ENCODE results near the gene CTSA. TPM values are rescaled to one million over a fixed set of nuclear protein-coding genes. Genes with fewer than 3 reads are reported as not detected.

The CTSA gene
- total RNA-seq, 1 experiment from 2014 or later = 109 TPM

DNA sequence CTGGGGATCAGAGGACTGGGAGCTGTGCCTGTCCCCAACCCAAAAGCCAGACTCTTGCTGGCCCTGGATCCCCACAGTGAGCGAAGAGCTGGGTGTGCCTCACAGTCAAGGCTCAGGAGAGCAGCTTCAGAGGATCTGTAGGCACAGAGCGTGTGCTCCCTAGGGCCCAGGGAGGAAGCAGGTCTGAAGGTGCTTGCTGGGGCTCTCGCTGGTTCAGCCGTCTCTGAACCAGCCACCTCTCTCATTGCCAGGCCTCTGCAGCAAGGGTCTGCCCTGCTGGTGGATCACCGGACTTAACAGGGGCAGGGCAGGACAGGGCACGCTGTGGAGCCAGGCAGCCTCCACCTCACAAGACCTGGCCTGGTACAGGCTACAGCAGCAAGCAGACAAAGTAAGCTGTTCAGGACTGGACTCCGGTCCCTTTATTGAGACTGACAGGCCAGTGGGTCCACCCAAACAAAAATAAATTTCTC is 57.2 kb downstream of the CTSA start:
- H3K27me3 ChIP-seq (ENCODE audit: insufficient read depth, low read length) = no peaks in the 10 kb centered on the region
- DNase-seq (ENCODE audit: low read depth, low spot score) = no peak
- RAD21 ChIA-PET (ENCODE audit: low non-redundant PET in 1 of 2, low total read pairs in 2 of 2, uncharacterized antibody in 2 of 2, unreplicated experiment in 2 of 2) = no interaction called here
- H3K9ac ChIP-seq (ENCODE audit: low read length) = no peak overlapping the region
- no peak overlapping the region; the same call in 1 of the 2 replicates for H3K27ac ChIP-seq (ENCODE audit: low read depth, low read length)
- no peak for ATAC-seq
- no peaks in the 10 kb centered on the region for H3K9me3 ChIP-seq (ENCODE audit: control insufficient read depth in 1 of 2, insufficient read depth in 1 of 2, low read depth in 1 of 2, low read length in 2 of 2)
- H3K4me1 ChIP-seq (ENCODE audit: control insufficient read depth in 1 of 2, insufficient read depth in 2 of 2, low read length in 2 of 2) = peaks cover 0 to 4% of the 10 kb centered on the region in 2 experiments; a peak in 1 of 4 replicates
- H3K4me2 ChIP-seq (ENCODE audit: low read length) = no peak overlapping the region
- peaks cover 23 to 36% of the 10 kb centered on the region in 2 experiments; a peak in 3 of 4 replicates for H3K36me3 ChIP-seq (ENCODE audit: control insufficient read depth in 1 of 2, insufficient read depth in 2 of 2, low read length in 2 of 2)
- no peak overlapping the region for H3K4me3 ChIP-seq (replicated peaks in 1 of 2; ENCODE audit: low read depth in 1 of 2, low read length in 2 of 2)
- no peaks in the 10 kb centered on the region for H3K79me2 ChIP-seq (ENCODE audit: insufficient read depth, low read length)
- CTCF ChIA-PET = no interaction called here
- POLR2A ChIA-PET = interaction anchor here (0.9 to 1.7 kb wide), 2 partner anchors 10 to 14 kb away, joined by 3 to 8 read pairs; partner anchors contain the start of gene PCIF1
- TF ChIP-seq, protein P1, sequence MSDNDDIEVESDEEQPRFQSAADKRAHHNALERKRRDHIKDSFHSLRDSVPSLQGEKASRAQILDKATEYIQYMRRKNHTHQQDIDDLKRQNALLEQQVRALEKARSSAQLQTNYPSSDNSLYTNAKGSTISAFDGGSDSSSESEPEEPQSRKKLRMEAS (IDR thresholded peaks at IDR 0.05) = no peak
- H2AFZ ChIP-seq (ENCODE audit: low read depth, low read length, poor library complexity, severe bottlenecking) = no peak overlapping the region
- intact Hi-C loops (cut with micrococcal nuclease) = no loop called here
- no TSS peak for BruUV-seq (replicated peaks)
- no peaks in the 10 kb centered on the region for H3K9me2 ChIP-seq (ENCODE audit: insufficient read depth)
- no peaks in the 10 kb centered on the region for H4K20me1 ChIP-seq (ENCODE audit: insufficient read depth)

Other genes starting within 250 kb of the CTSA start
- not detected for gene WFDC11, start 221.1 kb upstream of the CTSA start, total RNA-seq (2021; ENCODE audit: unreplicated experiment)
- gene WFDC13, start 189.3 kb upstream of the CTSA start, total RNA-seq (2021; ENCODE audit: unreplicated experiment) = not detected
- gene WFDC10B, start 186.3 kb upstream of the CTSA start, total RNA-seq (2021; ENCODE audit: unreplicated experiment) = not detected
- gene SPINT4, start 169.0 kb upstream of the CTSA start, total RNA-seq (2021; ENCODE audit: unreplicated experiment) = not detected
- 4.7 TPM for gene WFDC3, start 99.5 kb upstream of the CTSA start, total RNA-seq (2021; ENCODE audit: unreplicated experiment)
- gene DNTTIP1, start 99.4 kb upstream of the CTSA start, total RNA-seq (2021; ENCODE audit: unreplicated experiment) = 61.0 TPM
- 205 TPM for gene UBE2C, start 78.7 kb upstream of the CTSA start, total RNA-seq (2021; ENCODE audit: unreplicated experiment)
- gene TNNC2, start 64.0 kb upstream of the CTSA start, total RNA-seq (2021; ENCODE audit: unreplicated experiment) = not detected
- 11.9 TPM for gene SNX21, start 57.5 kb upstream of the CTSA start, total RNA-seq (2021; ENCODE audit: unreplicated experiment)
- 12.2 TPM for gene ACOT8, start 33.9 kb upstream of the CTSA start, total RNA-seq (2021; ENCODE audit: unreplicated experiment)
- gene ZSWIM3, start 33.7 kb upstream of the CTSA start, total RNA-seq (2021; ENCODE audit: unreplicated experiment) = 1.8 TPM
- 13.0 TPM for gene ZSWIM1, start 10.1 kb upstream of the CTSA start, total RNA-seq (2021; ENCODE audit: unreplicated experiment)
- gene SPATA25, start 3.7 kb upstream of the CTSA start, total RNA-seq (2021; ENCODE audit: unreplicated experiment) = 0.42 TPM
- gene NEURL2, start 127 bp upstream of the CTSA start, total RNA-seq (2021; ENCODE audit: unreplicated experiment) = 0.96 TPM
- gene PLTP, start 20.8 kb downstream of the CTSA start, total RNA-seq (2021; ENCODE audit: unreplicated experiment) = 4.7 TPM
- 31.8 TPM for gene PCIF1, start 43.3 kb downstream of the CTSA start, total RNA-seq (2021; ENCODE audit: unreplicated experiment)
- gene ZNF335, start 80.9 kb downstream of the CTSA start, total RNA-seq (2021; ENCODE audit: unreplicated experiment) = 20.8 TPM
- gene MMP9, start 117.6 kb downstream of the CTSA start, total RNA-seq (2021; ENCODE audit: unreplicated experiment) = 0.32 TPM
- gene SLC12A5, start 137.9 kb downstream of the CTSA start, total RNA-seq (2021; ENCODE audit: unreplicated experiment) = 1.9 TPM
- 31.6 TPM for gene NCOA5, start 198.6 kb downstream of the CTSA start, total RNA-seq (2021; ENCODE audit: unreplicated experiment)
- gene CD40, start 227.0 kb downstream of the CTSA start, total RNA-seq (2021; ENCODE audit: unreplicated experiment) = 21.3 TPM